ENCODE measurements around the gene PHLDB2. TPM values are rescaled to one million over a fixed set of nuclear protein-coding genes. Genes with fewer than 3 reads are reported as not detected.

PHLDB2 gene
- total RNA-seq, 4 donors from 2014 or later = 63.6 to 154 (median 107) TPM

GRCh38 chr3:111948786-111949185 is 89.7 kb downstream of the PHLDB2 start:
- Histone ChIP-seq H3K4me3 (no peak overlapping the region), H3K4me1 (peaks cover 3 to 14% (median 10%) of the 10 kb centered on the region in 4 donors), H3K9me3 (no peaks in the 10 kb centered on the region), H3K36me3 (peaks cover 13 to 75% (median 44%) of the 10 kb centered on the region in 4 donors), H3K27ac (replicated peaks in 1 of 4) (no peak overlapping the region), H3K27me3 (no peaks in the 10 kb centered on the region)
- no peak for DNase-seq (ENCODE audit: extremely low spot score)
- 84% methylated on average over 9 of the region's 9 CpGs for WGBS
- TF ChIP-seq EP300 (IDR thresholded peaks at IDR 0.05) (no peak), POLR2AphosphoS5 (IDR thresholded peaks at IDR 0.05) (no peak), POLR2A (IDR thresholded peaks at IDR 0.05; ENCODE audit: low read depth) (no peak), CTCF (IDR thresholded peaks at IDR 0.05) (no peak)
- intact Hi-C loops (cut with DNase I) = no loop called here

DNA sequence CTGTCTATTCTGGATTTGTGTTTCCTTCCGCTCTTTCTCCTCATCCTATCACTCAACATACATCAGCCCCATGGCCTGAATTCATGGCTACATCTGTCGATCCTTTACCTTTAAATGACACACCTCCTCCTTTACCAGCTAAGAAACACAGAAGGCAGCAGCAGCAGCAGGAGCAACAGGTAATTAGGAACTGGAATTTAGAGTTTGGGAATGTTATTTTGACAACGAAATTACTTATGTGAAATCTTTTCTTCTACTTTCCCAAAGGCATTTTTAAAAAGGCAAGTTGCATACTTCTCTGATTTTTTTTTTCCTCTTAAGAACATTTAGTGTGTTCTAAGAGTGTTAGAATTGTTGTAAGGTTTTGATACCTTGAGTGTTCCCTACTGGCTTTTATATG is 90.6 kb downstream of the PHLDB2 start:
- Histone ChIP-seq H3K27me3 (no peaks in the 10 kb centered on the region), H3K4me3 (no peak overlapping the region), H3K36me3 (peaks cover 13 to 74% (median 46%) of the 10 kb centered on the region in 4 donors), H3K9me3 (no peaks in the 10 kb centered on the region), H3K4me1 (peaks cover 3 to 14% (median 12%) of the 10 kb centered on the region in 4 donors), H3K27ac (replicated peaks in 1 of 4) (no peak overlapping the region)
- no peak for DNase-seq (ENCODE audit: extremely low spot score)
- WGBS = 90% methylated on average over 3 of the region's 3 CpGs
- intact Hi-C loops (cut with DNase I) = no loop called here
- TF ChIP-seq CTCF (IDR thresholded peaks at IDR 0.05) (no peak), POLR2A (IDR thresholded peaks at IDR 0.05; ENCODE audit: low read depth) (no peak)

GRCh38 chr3:111951032-111951431 is 92.0 kb downstream of the PHLDB2 start:
- no peak for TF ChIP-seq POLR2A (IDR thresholded peaks at IDR 0.05; ENCODE audit: low read depth)
- TF ChIP-seq EP300 (IDR thresholded peaks at IDR 0.05) = no peak
- no peak for TF ChIP-seq POLR2AphosphoS5 (IDR thresholded peaks at IDR 0.05)
- TF ChIP-seq CTCF (IDR thresholded peaks at IDR 0.05) = no peak
- H3K27me3 ChIP-seq = no peaks in the 10 kb centered on the region
- WGBS = 91% methylated on average over 2 of the region's 2 CpGs
- H3K9me3 ChIP-seq = no peaks in the 10 kb centered on the region
- intact Hi-C loops (cut with DNase I) = no loop called here
- DNase-seq (ENCODE audit: extremely low spot score) = no peak
- H3K36me3 ChIP-seq = peaks cover 13 to 74% (median 44%) of the 10 kb centered on the region in 4 donors
- H3K4me1 ChIP-seq = peaks cover 3 to 14% (median 14%) of the 10 kb centered on the region in 4 donors
- no peak overlapping the region for H3K27ac ChIP-seq (replicated peaks in 1 of 4)
- no peak overlapping the region for H3K4me3 ChIP-seq

DNA sequence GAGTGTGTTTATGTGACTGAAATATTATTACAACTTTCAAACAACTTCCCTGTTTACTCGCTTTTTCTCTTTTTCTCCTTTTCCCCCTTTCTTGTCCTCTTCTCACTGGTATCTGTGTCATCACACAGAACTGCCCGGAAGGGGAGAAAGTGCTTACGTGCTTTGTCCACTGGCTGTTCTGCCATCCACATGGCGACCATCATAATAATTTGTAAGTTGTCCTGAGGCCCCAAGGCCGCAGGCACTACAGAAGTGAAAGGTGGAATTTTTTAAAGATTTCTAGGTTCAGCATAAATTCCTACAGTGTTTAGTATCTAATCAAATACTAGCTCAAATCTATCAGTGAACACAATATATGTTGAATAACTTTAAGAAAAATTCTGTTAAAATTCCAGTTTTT is 93.0 kb downstream of the PHLDB2 start:
- no peaks in the 10 kb centered on the region for H3K9me3 ChIP-seq
- H3K4me3 ChIP-seq = no peak overlapping the region
- no peak overlapping the region for H3K27ac ChIP-seq (replicated peaks in 1 of 4)
- H3K27me3 ChIP-seq = no peaks in the 10 kb centered on the region
- intact Hi-C loops (cut with DNase I) = no loop called here
- no peak for DNase-seq (ENCODE audit: extremely low spot score)
- peaks cover 7 to 14% (median 9%) of the 10 kb centered on the region in 4 donors for H3K4me1 ChIP-seq
- no peak for TF ChIP-seq CTCF (IDR thresholded peaks at IDR 0.05)
- peaks cover 13 to 70% (median 44%) of the 10 kb centered on the region in 4 donors for H3K36me3 ChIP-seq
- WGBS = over 99% methylated on average over 5 of the region's 5 CpGs

GRCh38 chr3:111952866-111953450 is 93.9 kb downstream of the PHLDB2 start:
- peaks cover 13 to 68% (median 42%) of the 10 kb centered on the region in 4 donors for H3K36me3 ChIP-seq
- intact Hi-C loops (cut with DNase I) = no loop called here
- WGBS = 95% methylated on average over 6 of the region's 6 CpGs

More at GRCh38 chr3:111952866-111953450, 93.9 kb downstream of the PHLDB2 start:
- TF ChIP-seq EP300 (IDR thresholded peaks at IDR 0.05) = no peak
- TF ChIP-seq POLR2A (IDR thresholded peaks at IDR 0.05; ENCODE audit: low read depth) = no peak
- no peak for TF ChIP-seq CTCF (IDR thresholded peaks at IDR 0.05)
- TF ChIP-seq POLR2AphosphoS5 (IDR thresholded peaks at IDR 0.05) = no peak
- H3K27ac ChIP-seq (replicated peaks in 1 of 4) = no peak overlapping the region
- H3K4me1 ChIP-seq = peaks cover 0 to 14% (median 8%) of the 10 kb centered on the region in 4 donors
- H3K9me3 ChIP-seq = no peaks in the 10 kb centered on the region
- no peaks in the 10 kb centered on the region for H3K27me3 ChIP-seq
- DNase-seq (ENCODE audit: extremely low spot score) = no peak
- no peak overlapping the region for H3K4me3 ChIP-seq

Measured in esophagus muscularis mucosa (tissue), 4 donors.